HG03175 (cell line): Measurements from ENCODE around the gene TROAP.
"Not testable (repeated sequence)": the region's sequence is repeated elsewhere in the genome, so short reads cannot be mapped to it uniquely, and the experiment has no call there.

Experiments
- ATAC-seq: cut with Tn5 transposase; IDR thresholded peaks from one replicate; pipeline ENCODE4 v1.9.1; 2021; ENCODE audit warnings: mild to moderate bottlenecking, moderate library complexity; ENCODE audit not compliant: unreplicated experiment

TROAP gene

GRCh38 chr12:49294804-49295081 lies 28.3 kb upstream of the TROAP start:
- no peak for ATAC-seq

DNA sequence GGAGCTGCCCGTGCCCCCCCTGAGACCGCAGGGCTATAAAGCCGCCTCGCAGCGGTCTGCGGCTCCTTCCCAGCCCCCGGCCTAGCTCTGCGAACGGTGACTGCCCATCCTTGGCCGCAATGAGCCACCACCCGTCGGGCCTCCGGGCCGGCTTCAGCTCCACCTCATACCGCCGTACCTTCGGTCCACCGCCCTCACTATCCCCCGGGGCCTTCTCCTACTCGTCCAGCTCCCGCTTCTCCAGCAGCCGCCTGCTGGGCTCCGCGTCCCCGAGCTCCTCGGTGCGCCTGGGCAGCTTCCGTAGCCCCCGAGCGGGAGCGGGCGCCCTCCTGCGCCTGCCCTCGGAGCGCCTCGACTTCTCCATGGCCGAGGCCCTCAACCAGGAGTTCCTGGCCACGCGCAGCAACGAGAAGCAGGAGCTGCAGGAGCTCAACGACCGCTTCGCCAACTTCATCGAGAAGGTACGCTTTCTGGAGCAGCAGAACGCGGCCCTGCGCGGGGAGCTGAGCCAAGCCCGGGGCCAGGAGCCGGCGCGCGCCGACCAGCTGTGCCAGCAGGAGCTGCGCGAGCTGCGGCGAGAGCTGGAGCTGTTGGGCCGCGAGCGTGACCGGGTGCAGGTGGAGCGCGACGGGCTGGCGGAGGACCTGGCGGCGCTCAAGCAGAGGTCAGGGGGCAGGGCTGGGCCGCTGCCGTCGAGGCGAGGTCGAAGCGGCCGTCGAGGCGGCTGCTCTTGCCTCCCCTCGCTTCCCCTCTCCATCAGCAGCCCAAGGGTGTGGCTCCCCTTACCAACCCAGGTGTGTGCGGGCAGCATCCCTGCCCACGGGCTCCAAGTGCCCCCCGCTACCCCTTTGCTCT lies 27.7 kb upstream of the TROAP start, which contains the start of gene PRPH:
Gene PRPH (plus strand): TSS at position 66 of the 855 bp plus-strand sequence. CDS start 54 bp downstream, at position 120.
- ATAC-seq = no peak

DNA sequence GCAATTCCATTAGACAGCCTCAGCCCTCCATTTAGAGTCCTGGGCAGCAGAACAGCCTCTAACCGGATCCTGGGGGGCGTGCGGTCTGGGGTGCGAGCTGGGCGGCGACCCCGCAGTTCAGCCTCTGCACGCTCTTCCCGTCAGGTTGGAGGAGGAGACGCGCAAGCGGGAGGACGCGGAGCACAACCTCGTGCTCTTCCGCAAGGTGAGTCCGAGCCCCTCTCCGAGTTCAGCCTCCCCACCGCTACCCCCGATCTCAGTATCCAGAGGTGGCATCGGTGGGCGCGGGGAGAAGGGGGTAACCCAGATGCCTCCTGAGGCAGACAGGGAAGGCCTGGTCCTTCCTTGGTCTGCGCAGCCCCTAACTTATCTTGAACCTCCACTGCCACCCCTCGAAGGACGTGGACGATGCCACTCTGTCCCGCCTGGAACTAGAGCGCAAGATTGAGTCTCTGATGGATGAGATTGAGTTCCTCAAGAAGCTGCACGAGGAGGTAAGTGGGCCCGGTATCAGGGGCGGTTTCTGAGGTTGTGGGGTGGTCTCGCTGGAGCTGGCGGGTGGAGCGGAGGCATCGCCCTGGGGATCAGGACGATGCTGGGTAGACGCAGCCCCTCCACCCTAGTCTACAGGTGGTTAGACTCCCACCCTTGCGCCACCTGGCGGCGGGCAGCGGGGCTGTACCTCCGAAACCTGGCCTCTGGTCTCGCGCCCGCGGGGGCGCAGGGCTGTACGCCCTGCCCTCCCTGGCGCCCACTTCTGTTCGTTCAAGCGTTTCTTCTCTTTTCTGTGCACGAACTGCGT lies 26.8 kb upstream of the TROAP start:
- ATAC-seq = peak; percentile 46

DNA sequence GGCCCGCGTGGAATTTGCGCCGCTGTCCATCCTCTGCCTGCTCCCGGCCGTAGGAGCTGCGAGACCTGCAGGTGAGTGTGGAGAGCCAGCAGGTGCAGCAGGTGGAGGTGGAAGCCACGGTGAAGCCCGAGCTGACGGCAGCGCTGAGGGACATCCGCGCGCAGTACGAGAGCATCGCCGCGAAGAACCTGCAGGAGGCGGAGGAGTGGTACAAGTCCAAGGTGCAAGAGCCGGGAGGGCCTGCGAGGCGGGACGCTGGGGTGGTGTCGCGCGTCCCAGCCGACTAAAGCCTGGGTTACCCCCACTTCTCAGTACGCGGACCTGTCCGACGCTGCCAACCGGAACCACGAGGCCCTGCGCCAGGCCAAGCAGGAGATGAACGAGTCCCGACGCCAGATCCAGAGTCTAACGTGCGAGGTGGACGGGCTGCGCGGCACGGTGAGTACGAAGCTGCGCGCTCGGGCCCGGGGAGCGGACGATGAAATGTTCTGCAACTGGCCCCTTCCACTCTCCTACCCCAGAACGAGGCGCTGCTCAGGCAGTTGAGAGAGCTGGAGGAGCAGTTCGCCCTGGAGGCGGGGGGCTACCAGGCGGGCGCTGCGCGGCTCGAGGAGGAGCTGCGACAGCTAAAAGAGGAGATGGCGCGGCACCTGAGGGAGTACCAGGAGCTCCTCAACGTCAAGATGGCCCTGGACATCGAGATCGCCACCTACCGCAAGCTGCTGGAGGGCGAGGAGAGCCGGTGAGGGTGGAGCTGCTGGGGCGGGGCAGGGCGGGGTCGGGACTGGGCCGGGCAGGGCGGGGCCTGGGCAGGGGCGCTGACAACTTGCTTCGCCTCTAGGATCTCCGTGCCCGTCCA lies 26.0 kb upstream of the TROAP start:
- ATAC-seq = no peak

DNA sequence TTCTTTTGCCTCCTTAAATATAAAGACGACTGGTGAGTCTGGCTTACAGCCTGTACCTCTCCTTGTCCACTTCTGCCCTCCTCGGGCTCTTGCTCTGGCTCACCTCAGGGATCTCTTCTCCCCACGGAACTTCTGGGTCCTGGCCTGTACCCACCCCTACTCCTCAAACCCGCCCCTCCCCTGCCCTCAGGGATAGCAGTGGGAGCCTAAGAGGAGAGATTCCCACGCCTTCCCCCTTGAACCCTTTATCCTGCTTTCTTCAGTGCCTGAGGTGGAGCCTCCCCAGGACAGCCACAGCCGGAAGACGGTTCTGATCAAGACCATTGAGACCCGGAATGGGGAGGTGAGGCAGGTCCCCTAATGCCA lies 25.4 kb upstream of the TROAP start:
- ATAC-seq = no peak

DNA sequence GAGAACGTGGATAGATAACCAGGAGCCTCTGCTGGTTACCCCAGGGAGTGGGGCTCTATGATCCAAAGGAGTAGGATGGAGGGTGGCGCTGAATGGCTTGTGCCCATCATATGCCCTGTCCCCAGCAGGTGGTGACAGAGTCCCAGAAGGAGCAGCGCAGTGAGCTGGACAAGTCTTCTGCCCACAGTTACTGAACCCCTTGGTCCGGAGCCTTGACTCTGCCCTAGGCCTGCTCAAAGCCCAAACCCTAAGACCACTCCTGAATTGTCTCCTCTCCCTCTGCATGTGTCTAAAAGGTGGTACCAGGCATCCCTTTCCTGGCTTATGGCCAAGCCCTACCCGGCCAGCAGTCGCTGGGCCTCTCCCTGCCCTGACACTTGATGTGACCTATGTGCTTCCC lies 24.9 kb upstream of the TROAP start:
- ATAC-seq = no peak

DNA sequence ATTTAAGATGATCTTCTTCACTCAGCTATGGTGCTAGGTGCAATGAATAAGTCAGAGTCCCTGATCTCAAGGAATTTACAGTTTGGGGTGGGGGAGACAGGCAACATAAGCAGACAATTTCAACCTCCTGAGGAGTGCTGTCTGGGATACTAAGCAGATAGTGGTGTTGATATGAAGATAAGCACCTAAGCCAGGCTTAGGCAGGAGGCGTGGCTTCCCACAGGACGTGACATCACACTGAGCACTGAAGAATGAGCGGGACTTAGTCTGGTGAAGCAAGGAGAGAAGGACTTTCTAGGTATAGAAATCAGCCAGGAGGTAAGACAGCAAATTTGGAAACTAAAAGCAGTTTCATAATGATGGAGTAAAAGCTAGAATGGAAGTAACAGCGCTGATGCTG lies 21.3 kb upstream of the TROAP start:
- ATAC-seq = no peak

GRCh38 chr12:49304161-49304560 lies 18.9 kb upstream of the TROAP start:
- ATAC-seq = no peak

DNA sequence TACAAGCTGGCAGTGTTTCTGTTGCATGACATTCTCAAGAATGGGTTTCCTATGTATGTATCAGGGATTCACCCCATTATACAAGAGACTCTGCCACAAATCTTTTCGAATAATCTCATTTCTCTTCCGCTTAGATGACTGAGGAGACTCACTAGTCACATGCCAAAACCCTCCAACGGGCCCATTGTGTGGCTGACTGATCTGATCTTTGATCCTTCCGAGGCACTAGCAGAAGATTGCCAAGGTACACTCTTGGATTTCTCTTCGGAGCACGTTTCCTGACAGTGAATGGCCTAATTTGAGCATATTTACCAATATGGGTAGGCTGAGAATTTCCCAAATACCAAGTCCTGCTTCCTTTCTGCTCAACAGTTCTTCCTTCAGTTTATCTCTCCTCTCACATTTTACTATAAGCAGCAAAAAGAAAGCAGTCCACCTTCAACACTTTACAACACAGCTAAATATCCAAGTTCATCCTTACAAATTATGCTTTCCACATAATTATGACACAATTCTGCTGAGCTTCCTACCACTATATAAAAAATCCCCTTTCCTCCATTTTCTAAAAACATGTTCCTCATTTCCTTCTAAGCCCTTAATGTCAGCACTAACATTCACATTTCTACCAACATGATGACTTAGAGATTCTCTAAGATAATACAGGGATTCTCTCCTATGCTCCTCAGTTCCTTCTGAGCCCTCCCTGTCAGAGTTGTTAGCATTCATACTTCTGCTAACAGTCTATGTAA lies 17.1 kb upstream of the TROAP start:
- ATAC-seq = no peak

- no peak for ATAC-seq
Measured at GRCh38 chr12:49309386-49309785, 13.7 kb upstream of the TROAP start.

DNA sequence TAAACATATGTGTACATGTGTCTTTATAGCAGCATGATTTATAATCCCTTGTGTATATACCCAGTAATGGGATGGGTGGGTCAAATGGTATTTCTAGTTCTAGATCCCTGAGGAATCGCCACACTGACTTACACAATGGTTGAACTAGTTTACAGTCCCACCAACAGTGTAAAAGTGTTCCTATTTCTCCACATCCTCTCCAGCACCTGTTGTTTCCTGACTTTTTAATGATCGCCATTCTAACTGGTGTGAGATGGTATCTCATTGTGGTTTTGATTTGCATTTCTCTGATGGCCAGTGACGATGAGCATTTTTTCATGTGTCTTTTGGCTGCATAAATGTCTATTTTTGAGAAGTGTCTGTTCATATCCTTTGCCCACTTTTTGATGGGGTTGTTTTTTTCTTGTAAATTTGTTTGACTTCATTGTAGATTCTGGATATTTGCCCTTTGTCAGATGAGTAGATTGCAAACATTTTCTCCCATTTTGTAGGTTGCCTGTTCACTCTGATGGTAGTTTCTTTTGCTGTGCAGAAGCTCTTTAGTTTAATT lies 12.5 kb upstream of the TROAP start:
- not testable (repeated sequence) for ATAC-seq

- ATAC-seq = no peak
Measured at GRCh38 chr12:49314811-49315210, 8.2 kb upstream of the TROAP start.

DNA sequence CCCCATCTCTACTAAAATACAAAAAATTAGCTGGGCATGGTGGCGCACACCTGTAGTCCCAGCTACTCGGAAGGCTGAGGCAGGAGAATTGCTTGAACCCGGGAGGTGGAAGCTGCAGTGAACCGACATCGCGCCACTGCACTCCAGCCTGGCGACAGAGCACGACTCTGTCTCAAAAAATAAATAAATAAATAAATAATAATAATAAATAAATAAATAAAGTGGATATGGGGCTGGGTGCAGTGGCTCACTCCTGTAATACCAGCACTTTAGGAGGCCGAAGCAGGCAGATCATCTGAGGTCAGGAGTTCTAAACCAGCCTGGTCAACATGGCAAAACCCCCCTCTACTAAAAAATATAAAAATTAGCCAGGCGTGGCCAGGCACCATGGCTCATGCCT lies 5.9 kb upstream of the TROAP start:
- ATAC-seq = not testable (repeated sequence)

DNA sequence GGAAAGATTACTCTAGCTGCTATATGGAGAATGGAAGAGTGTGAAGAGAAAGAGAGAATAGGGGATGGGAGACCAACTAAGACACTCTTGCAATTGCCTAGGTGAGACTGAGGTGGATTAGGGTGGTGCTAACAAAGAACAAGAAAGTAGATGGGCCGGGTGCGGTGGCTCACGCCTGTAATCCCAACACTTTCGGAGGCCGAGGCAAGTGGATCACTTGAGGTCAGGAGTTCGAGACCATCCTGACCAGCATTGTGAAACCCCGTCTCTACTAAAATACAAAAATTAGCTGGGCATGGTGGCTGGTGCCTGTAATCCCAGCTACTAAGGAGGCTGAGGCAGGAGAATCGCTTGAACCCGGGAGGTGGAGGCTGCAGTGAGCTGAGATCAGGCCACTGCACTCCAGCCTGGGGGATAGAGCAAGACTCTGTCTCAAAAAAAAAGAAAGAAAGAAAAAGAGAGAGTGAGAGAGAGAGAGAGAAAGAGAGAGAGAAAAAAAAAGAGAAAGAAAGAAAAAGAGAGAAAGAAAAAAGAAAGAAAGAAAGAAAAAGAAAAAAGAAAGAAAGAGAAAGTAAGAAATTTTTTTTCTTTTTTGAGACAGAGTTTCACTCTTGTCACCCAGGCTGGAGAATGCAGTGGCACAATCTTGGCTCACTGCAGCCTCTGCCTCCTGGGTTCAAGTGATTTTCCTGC lies 2.5 kb upstream of the TROAP start:
- ATAC-seq = not testable (repeated sequence)

DNA sequence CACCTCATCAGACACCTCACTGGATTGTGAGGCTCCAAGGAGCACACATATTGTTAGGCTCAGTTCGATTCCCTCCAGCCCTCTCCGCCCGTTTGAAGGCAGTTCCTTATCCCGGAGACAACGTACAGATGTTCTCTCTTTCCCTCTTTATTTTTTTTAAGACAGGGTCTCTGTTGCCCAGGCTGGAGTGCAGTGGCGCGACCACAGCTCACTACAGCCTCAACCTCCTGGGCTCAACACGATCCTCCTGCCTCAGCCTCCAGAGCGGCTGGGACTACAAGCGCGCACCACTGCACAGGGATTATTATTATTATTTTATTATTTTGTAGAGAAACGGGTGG lies 718 bp upstream of the TROAP start:
- no peak for ATAC-seq

DNA sequence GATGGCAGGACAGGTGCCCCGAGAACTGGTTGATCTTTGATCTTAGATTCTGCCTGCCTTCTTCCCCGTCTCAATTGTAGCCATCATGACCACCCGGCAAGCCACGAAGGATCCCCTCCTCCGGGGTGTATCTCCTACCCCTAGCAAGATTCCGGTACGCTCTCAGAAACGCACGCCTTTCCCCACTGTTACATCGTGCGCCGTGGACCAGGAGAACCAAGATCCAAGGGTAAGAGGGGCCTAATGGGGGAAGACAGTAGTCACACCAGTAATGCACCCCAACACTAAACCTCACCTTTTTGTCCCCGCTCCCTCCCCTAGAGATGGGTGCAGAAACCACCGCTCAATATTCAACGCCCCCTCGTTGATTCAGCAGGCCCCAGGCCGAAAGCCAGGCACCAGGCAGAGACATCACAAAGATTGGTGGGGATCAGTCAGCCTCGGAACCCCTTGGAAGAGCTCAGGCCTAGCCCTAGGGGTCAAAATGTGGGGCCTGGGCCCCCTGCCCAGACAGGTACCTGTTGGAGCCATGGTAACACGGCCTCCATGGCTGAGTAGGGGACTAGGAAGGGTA lies 556 bp downstream of the TROAP start:
- no peak for ATAC-seq

DNA sequence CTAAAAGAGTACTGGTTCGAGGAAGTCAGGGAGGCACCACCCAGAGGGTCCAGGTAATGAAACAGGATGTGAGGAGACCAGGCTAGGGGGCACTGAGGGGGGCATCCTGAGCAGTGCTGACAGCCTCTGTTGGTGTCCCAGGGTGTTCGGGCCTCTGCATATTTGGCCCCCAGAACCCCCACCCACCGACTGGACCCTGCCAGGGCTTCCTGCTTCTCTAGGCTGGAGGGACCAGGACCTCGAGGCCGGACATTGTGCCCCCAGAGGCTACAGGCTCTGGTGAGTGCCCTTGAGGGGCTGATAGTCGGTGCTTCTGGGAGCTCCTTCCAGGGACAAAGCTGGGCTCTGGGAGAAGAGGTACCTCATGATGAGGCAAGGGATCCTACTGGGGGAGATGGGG lies 2.6 kb downstream of the TROAP start:
- no peak for ATAC-seq

- no peak for ATAC-seq
Measured at GRCh38 chr12:49327368-49327767, 4.3 kb downstream of the TROAP start.

GRCh38 chr12:49327887-49328286 lies 4.8 kb downstream of the TROAP start:
- ATAC-seq = no peak

DNA sequence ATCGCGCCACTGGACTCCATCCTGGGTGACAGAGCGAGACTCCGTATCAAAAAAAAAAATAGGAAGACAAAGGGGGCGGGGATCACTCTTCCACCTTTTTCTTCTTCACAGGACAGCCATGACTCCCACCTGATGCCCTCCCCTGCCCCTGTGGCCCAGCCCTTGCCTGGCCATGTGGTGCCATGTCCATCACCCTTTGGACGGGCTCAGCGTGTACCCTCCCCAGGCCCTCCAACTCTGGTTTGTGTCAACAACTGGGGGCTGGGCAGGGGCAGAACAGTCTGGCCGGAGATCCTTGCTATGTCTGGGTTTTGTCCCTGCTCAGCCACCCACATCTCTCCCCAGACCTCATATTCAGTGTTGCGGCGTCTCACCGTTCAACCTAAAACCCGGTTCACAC lies 5.8 kb downstream of the TROAP start:
- ATAC-seq = no peak
